CD4-positive, alpha-beta T cell (primary cell): Measurements from ENCODE around the gene DCUN1D2. TPM values are rescaled to one million over a fixed set of nuclear protein-coding genes. Genes with fewer than 3 reads are reported as not detected.

Experiments used
- ATAC-seq: fragments of 200-7000 bp; cut with Tn5 transposase; one replicate; pipeline ENCODE4 v1.10.0; 2022; ENCODE audit warnings: mild to moderate bottlenecking; ENCODE audit not compliant: poor library complexity
- CTCF ChIA-PET: fragments of 350-600 bp; sonication (Branson Sonifier 250); formaldehyde crosslinking; loops from one replicate; lab custom pipeline; 2021; ENCODE audit warnings: antibody characterized with exemption, inconsistent platforms; lab: Charles Lee
- POLR2A ChIA-PET: fragments of 350-600 bp; sonication (Branson Sonifier 250); formaldehyde crosslinking; loops from one replicate; lab custom pipeline; 2021; ENCODE audit warnings: antibody characterized with exemption, inconsistent platforms; lab: Charles Lee
- DNase-seq, 14 experiments: peaks; one replicate each; pipeline ENCODE4 v3.0.0-alpha.2; 2013 to 2020; ENCODE audit warnings: mixed read lengths in 2 of 14
- H3K27ac ChIP-seq, 2 donors: one replicate each; pipeline versions ENCODE4 v1.5.1 to v1.7.0; 2013; ENCODE audit warnings: low read length in 2 of 2, low read depth in 1 of 2, mild to moderate bottlenecking in 1 of 2
- H3K27me3 ChIP-seq, 2 experiments: 1 replicate in 1 of 2; 2 replicates in 1 of 2; pipeline versions ENCODE4 v1.6.1 to v1.7.0; 2013; ENCODE audit warnings: low read length in 2 of 2, control low read depth in 1 of 2, mild to moderate bottlenecking in 1 of 2, moderate library complexity in 1 of 2; ENCODE audit not compliant: insufficient read depth in 2 of 2, control insufficient read depth in 1 of 2
- H3K36me3 ChIP-seq: one replicate; pipeline ENCODE4 v1.6.1; 2013; ENCODE audit warnings: low read length, control low read depth; ENCODE audit not compliant: insufficient read depth
- H3K4me1 ChIP-seq: one replicate; pipeline ENCODE4 v1.6.1; 2013; ENCODE audit warnings: low read length, control low read depth; ENCODE audit not compliant: insufficient read depth
- H3K4me3 ChIP-seq: one replicate; pipeline ENCODE4 v1.5.1; 2013; ENCODE audit warnings: mild to moderate bottlenecking, low read length, moderate library complexity
- H3K9me3 ChIP-seq, 2 experiments: 1 replicate in 1 of 2; 2 replicates in 1 of 2; pipeline versions ENCODE4 v1.6.1 to v1.7.0; 2013; ENCODE audit warnings: low read length in 2 of 2, mild to moderate bottlenecking in 2 of 2, control low read depth in 1 of 2, moderate library complexity in 1 of 2; ENCODE audit not compliant: control insufficient read depth in 1 of 2, insufficient read depth in 1 of 2
- H3K27ac Mint-ChIP-seq: one replicate; pipeline ENCODE4 v1.8.0; 2020; ENCODE audit warnings: mixed read lengths
- H3K27me3 Mint-ChIP-seq: one replicate; pipeline ENCODE4 v1.8.0; 2021; ENCODE audit warnings: mixed read lengths
- H3K36me3 Mint-ChIP-seq: one replicate; pipeline ENCODE4 v1.8.0; 2021; ENCODE audit warnings: low read depth, mixed read lengths
- H3K4me1 Mint-ChIP-seq: one replicate; pipeline ENCODE4 v1.8.0; 2021; ENCODE audit warnings: low read depth, mixed read lengths
- H3K4me3 Mint-ChIP-seq: one replicate; pipeline ENCODE4 v1.8.0; 2020; ENCODE audit warnings: mild to moderate bottlenecking, mixed read lengths
- H3K9me3 Mint-ChIP-seq: one replicate; pipeline ENCODE4 v1.8.0; 2020; ENCODE audit warnings: mixed read lengths
- intact Hi-C, 2 experiments: fragments of 100-400 bp; cut with DNase I in 1 of 2; cut with micrococcal nuclease in 1 of 2; formaldehyde crosslinking; loops; one replicate each; pipeline versions ENCODE4 v1.15.1 to v1.9.0; 2023 to 2025; cut with DNase I, micrococcal nuclease
- total RNA-seq, 174 experiments: library from RNA in 2 of 174; stranded (reverse) in 2 of 174; gene quantifications; one replicate each; pipeline ENCODE4 v1.2.3 and lab custom pipeline; 2021 to 2026
- TF ChIP-seq, protein P1 (sequence below): fragments of 200-600 bp; IDR thresholded peaks from one replicate; pipeline ENCODE4 v1.8.0; 2022; ENCODE audit warnings: antibody characterized with exemption, mild to moderate bottlenecking

The DCUN1D2 gene
- total RNA-seq, 2 experiments from 2014 or later, result 16.2 to 18.9 TPM

DNA sequence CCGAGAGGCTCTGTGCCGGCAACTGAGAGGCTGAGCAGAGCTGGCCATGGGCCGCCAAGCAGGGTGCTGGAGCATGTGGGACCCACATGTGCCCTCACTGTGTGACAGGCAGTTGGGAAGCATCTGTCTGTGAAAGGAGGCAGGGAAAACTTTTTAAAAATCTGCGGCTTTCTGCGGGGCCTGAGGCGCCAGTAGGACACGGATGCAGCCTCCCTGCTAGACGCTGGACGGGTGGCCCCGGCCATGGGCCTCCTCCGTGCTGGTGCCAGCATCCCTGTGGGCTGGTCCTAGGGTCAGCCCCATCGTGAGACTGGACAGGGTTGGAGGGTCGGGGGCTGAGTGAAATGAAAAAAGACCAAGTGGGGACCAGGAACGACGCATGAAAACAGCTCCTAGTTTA lies 20.9 kb upstream of the DCUN1D2 start:
- peaks cover 52% of the 10 kb centered on the region for H3K36me3 Mint-ChIP-seq
- H3K27me3 ChIP-seq, result no peaks in the 10 kb centered on the region
- no peak for ATAC-seq
- H3K9me3 Mint-ChIP-seq, result no peaks in the 10 kb centered on the region
- no peak overlapping the region for H3K4me3 ChIP-seq
- no peaks in the 10 kb centered on the region for H3K27me3 Mint-ChIP-seq
- ChIA-PET POLR2A (no interaction called here), CTCF (no interaction called here)
- no peak for DNase-seq
- intact Hi-C loops, result no loop called here
- H3K9me3 ChIP-seq, result no peaks in the 10 kb centered on the region
- no peak overlapping the region for H3K27ac ChIP-seq
- H3K4me1 ChIP-seq, result no peaks in the 10 kb centered on the region
- no peak overlapping the region for H3K4me3 Mint-ChIP-seq
- no peaks in the 10 kb centered on the region for H3K4me1 Mint-ChIP-seq
- peaks cover 35% of the 10 kb centered on the region for H3K36me3 ChIP-seq
- no peak overlapping the region for H3K27ac Mint-ChIP-seq
- TF ChIP-seq, protein P1, sequence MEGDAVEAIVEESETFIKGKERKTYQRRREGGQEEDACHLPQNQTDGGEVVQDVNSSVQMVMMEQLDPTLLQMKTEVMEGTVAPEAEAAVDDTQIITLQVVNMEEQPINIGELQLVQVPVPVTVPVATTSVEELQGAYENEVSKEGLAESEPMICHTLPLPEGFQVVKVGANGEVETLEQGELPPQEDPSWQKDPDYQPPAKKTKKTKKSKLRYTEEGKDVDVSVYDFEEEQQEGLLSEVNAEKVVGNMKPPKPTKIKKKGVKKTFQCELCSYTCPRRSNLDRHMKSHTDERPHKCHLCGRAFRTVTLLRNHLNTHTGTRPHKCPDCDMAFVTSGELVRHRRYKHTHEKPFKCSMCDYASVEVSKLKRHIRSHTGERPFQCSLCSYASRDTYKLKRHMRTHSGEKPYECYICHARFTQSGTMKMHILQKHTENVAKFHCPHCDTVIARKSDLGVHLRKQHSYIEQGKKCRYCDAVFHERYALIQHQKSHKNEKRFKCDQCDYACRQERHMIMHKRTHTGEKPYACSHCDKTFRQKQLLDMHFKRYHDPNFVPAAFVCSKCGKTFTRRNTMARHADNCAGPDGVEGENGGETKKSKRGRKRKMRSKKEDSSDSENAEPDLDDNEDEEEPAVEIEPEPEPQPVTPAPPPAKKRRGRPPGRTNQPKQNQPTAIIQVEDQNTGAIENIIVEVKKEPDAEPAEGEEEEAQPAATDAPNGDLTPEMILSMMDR, result no peak

DNA sequence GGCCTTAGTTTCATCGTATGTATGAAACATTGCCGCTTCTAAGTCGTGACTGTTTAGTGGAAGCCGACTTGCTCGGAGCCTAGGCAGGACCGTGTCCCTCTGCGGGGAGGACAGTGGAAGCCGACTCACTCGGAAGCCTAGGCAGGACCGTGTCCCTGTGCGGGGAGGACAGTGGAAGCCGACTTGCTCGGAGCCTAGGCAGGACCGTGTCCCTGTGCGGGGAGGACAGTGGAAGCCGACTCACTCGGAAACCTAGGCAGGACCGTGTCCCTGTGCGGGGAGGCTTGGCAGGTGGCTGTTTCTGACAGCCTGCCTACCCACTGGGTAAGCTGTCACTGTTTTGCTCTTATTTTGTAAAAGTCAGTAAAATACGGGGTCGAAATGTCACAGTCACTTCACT lies 20.4 kb upstream of the DCUN1D2 start:
- intact Hi-C loops, result no loop called here
- Histone ChIP-seq H3K36me3 (peaks cover 35% of the 10 kb centered on the region), H3K9me3 (no peaks in the 10 kb centered on the region), H3K4me3 (no peak overlapping the region), H3K27ac (no peak overlapping the region), H3K4me1 (no peaks in the 10 kb centered on the region), H3K27me3 (no peaks in the 10 kb centered on the region)
- ChIA-PET CTCF (no interaction called here), POLR2A (no interaction called here)
- H3K27me3 Mint-ChIP-seq, result no peaks in the 10 kb centered on the region
- no peaks in the 10 kb centered on the region for H3K9me3 Mint-ChIP-seq
- H3K4me1 Mint-ChIP-seq, result peaks cover 1% of the 10 kb centered on the region
- TF ChIP-seq, protein P1, result no peak
- no peak overlapping the region for H3K4me3 Mint-ChIP-seq
- peaks cover 50% of the 10 kb centered on the region for H3K36me3 Mint-ChIP-seq
- ATAC-seq (no peak), DNase-seq (no peak)
- H3K27ac Mint-ChIP-seq, result no peak overlapping the region

DNA sequence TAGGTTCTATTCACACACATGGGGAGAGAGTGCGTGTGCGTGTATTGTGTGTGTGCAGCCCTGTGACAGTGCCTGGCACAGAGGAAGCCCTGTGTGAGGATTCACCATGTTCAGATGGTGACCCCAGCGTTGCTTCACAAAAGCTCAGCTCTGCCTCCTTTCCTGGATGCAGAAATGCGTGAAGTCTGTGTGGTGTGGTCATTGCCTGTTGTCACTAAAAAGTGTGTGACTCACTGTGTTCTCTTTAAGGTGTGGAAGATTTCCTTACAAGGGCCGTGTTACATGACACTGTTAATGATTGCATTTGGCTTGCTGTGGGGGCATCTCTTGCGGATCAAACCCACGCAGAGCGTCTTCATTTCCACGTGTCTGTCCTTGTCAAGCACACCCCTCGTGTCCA lies 19.5 kb upstream of the DCUN1D2 start:
- Mint-ChIP-seq H3K4me3 (no peak overlapping the region), H3K4me1 (peaks cover 5% of the 10 kb centered on the region), H3K36me3 (peaks cover 54% of the 10 kb centered on the region), H3K9me3 (no peaks in the 10 kb centered on the region), H3K27me3 (no peaks in the 10 kb centered on the region), H3K27ac (no peak overlapping the region)
- no peak overlapping the region for H3K27ac ChIP-seq
- ATAC-seq, result no peak
- CTCF ChIA-PET, result no interaction called here
- no peak for DNase-seq
- intact Hi-C loops, result no loop called here
- H3K9me3 ChIP-seq, result no peaks in the 10 kb centered on the region
- H3K36me3 ChIP-seq, result peaks cover 43% of the 10 kb centered on the region
- POLR2A ChIA-PET, result no interaction called here
- H3K27me3 ChIP-seq, result no peaks in the 10 kb centered on the region
- TF ChIP-seq, protein P1, result no peak
- no peak overlapping the region for H3K4me3 ChIP-seq
- no peaks in the 10 kb centered on the region for H3K4me1 ChIP-seq
